ENCODE results near the gene ESPN.

- TF ChIP-seq CTCF (IDR thresholded peaks at IDR 0.05; ENCODE audit: borderline replicate concordance, extremely low read depth, low read length, poor library complexity, severe bottlenecking) (no peak), EZH2 (IDR thresholded peaks at IDR 0.05; ENCODE audit: borderline replicate concordance, low read depth, low read length, severe bottlenecking) (no peak)
These were observed 47.4 kb downstream of the ESPN start for GRCh38 chr1:6471970-6472368.
